CD4-positive, alpha-beta memory T cell (primary cell): ENCODE results near the gene LMO3. TPM values are rescaled to one million over a fixed set of nuclear protein-coding genes. Genes with fewer than 3 reads are reported as not detected.

Experiments used
- CTCF ChIA-PET: fragments of 350-600 bp; sonication (Branson Sonifier 250); formaldehyde crosslinking; loops from one replicate; lab custom pipeline; 2021; ENCODE audit warnings: inconsistent platforms; ENCODE audit not compliant: partially characterized antibody; lab: Charles Lee
- POLR2A ChIA-PET: fragments of 350-600 bp; sonication (Branson Sonifier 250); formaldehyde crosslinking; loops from one replicate; lab custom pipeline; 2021; ENCODE audit not compliant: partially characterized antibody; lab: Charles Lee
- DNase-seq, 5 donors: peaks; one replicate each; pipeline versions ENCODE4 v3.0.0 to v3.0.0-alpha.2; 2020 to 2022; ENCODE audit warnings: mixed read lengths in 1 of 5
- H3K27ac ChIP-seq: one replicate; pipeline ENCODE4 v1.7.0; 2013; ENCODE audit warnings: low read depth, low read length
- H3K27me3 ChIP-seq: 2 replicates; pipeline ENCODE4 v1.7.0; 2013; ENCODE audit warnings: mild to moderate bottlenecking, low read length, moderate library complexity; ENCODE audit not compliant: insufficient read depth
- H3K36me3 ChIP-seq: 2 replicates; pipeline ENCODE4 v1.7.0; 2013; ENCODE audit warnings: mild to moderate bottlenecking, low read length, moderate library complexity; ENCODE audit not compliant: insufficient read depth
- H3K4me1 ChIP-seq: 2 replicates; pipeline ENCODE4 v1.7.0; 2013; ENCODE audit warnings: mild to moderate bottlenecking, low read length, moderate library complexity; ENCODE audit not compliant: insufficient read depth
- H3K4me3 ChIP-seq, 2 donors: one replicate each; pipeline ENCODE4 v1.7.0; 2013; ENCODE audit warnings: low read length in 2 of 2, mild to moderate bottlenecking in 1 of 2
- H3K9me3 ChIP-seq, 2 donors: one replicate each; pipeline ENCODE4 v1.7.0; 2013; ENCODE audit warnings: low read length in 2 of 2, control low read depth in 1 of 2; ENCODE audit not compliant: control insufficient read depth in 1 of 2
- H3K27ac Mint-ChIP-seq, 7 donors: one replicate each; pipeline ENCODE4 v1.8.0; 2020 to 2021; ENCODE audit warnings: mixed read lengths in 7 of 7, mild to moderate bottlenecking in 6 of 7, inconsistent platforms in 3 of 7, moderate library complexity in 3 of 7
- H3K27me3 Mint-ChIP-seq, 2 donors: one replicate each; pipeline ENCODE4 v1.8.0; 2020 to 2021; ENCODE audit warnings: mixed read lengths in 2 of 2
- H3K36me3 Mint-ChIP-seq, 2 donors: one replicate each; pipeline ENCODE4 v1.8.0; 2020 to 2021; ENCODE audit warnings: mixed read lengths in 2 of 2, inconsistent platforms in 1 of 2, mild to moderate bottlenecking in 1 of 2
- H3K4me1 Mint-ChIP-seq, 4 donors: one replicate each; pipeline ENCODE4 v1.8.0; 2020 to 2021; ENCODE audit warnings: mixed read lengths in 4 of 4, mild to moderate bottlenecking in 1 of 4
- H3K4me3 Mint-ChIP-seq, 8 donors: one replicate each; pipeline ENCODE4 v1.8.0; 2020 to 2021; ENCODE audit warnings: mixed read lengths in 8 of 8, mild to moderate bottlenecking in 7 of 8, moderate library complexity in 6 of 8, inconsistent platforms in 3 of 8
- H3K9me3 Mint-ChIP-seq, 8 donors: one replicate each; pipeline ENCODE4 v1.8.0; 2020 to 2021; ENCODE audit warnings: mixed read lengths in 8 of 8, mild to moderate bottlenecking in 5 of 8, inconsistent platforms in 3 of 8, moderate library complexity in 1 of 8
- intact Hi-C: fragments of 100-400 bp; cut with micrococcal nuclease; formaldehyde crosslinking; loops from one replicate; pipeline ENCODE4 v1.15.1; 2023
- polyA plus RNA-seq, 2 donors: library from polyadenylated mRNA; unstranded; fragments of 300-500 nt; fragmentation: Illumina TruSeq; gene quantifications; one replicate each; pipeline ENCODE4 v1.2.3, GENCODE V29; 2021
- total RNA-seq, 2 experiments: library from RNA; stranded (reverse); gene quantifications; one replicate each; pipeline ENCODE4 v1.2.3, GENCODE V29; 2021

Gene LMO3
- total and polyA plus RNA-seq, 4 experiments from 2014 or later = not detected

DNA sequence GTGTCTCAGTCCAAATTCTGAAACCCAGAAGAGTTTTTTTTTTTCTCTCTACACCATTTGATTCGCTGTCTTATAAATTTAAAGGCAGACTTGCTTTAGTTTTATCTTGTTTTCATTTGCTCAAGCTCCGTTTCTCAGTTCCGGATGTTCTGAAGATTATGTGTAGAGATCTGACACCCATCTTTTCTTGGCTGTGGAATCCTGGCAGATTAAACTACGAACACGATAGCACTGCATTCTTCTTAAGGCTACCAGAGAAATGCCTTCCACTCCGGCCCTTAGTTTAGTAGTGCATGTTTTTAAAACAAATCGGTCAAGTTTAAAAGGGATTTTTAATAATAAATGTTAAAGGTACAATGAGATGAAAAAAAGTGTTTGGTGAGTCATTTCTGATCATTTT lies 106.4 kb downstream of the LMO3 start:
- Histone ChIP-seq H3K4me3 (no peak overlapping the region), H3K27ac (no peak overlapping the region), H3K9me3 (peaks cover 0 to 3% of the 10 kb centered on the region in 2 donors), H3K36me3 (no peaks in the 10 kb centered on the region), H3K27me3 (no peaks in the 10 kb centered on the region), H3K4me1 (no peaks in the 10 kb centered on the region)
- intact Hi-C loops = no loop called here
- Mint-ChIP-seq H3K27me3 (peaks cover 0 to under 1% of the 10 kb centered on the region in 2 donors), H3K4me3 (no peak overlapping the region), H3K27ac (no peak overlapping the region), H3K4me1 (no peaks in the 10 kb centered on the region), H3K36me3 (no peaks in the 10 kb centered on the region), H3K9me3 (peaks cover 0 to 17% (median 6%) of the 10 kb centered on the region in 8 donors)
- DNase-seq = no peak
- ChIA-PET POLR2A (no interaction called here), CTCF (no interaction called here)
